Measurements from ENCODE around the gene NPM1.
"Not testable (repeated sequence)": the region's sequence is repeated elsewhere in the genome, so short reads cannot be mapped to it uniquely, and the experiment has no call there.

NPM1 gene

GRCh38 chr5:171386006-171386671, 1.5 kb upstream of the NPM1 start:
- DNase-seq = no peak

- peak; percentile 4 to 13 for DNase-seq
These were observed 746 bp upstream of the NPM1 start for GRCh38 chr5:171386861-171387344.

- DNase-seq = peak; percentile 77 to 90
These were observed 544 bp downstream of the NPM1 start for GRCh38 chr5:171387970-171388815.

GRCh38 chr5:171388816-171389168, 1.1 kb downstream of the NPM1 start:
- peak in 1 of 2 donors; percentile 1 for DNase-seq

GRCh38 chr5:171390883-171391677, 3.4 kb downstream of the NPM1 start:
- no peak for DNase-seq

GRCh38 chr5:171391996-171392577, 4.4 kb downstream of the NPM1 start:
- no peak for DNase-seq

- DNase-seq = no peak
These were observed 5.0 kb downstream of the NPM1 start for GRCh38 chr5:171392585-171393159.

GRCh38 chr5:171395042-171395441, 7.4 kb downstream of the NPM1 start:
- DNase-seq = no peak

- not testable (repeated sequence) for DNase-seq
These were observed 8.9 kb downstream of the NPM1 start for GRCh38 chr5:171396583-171396982.

- DNase-seq = no peak
These were observed 9.5 kb downstream of the NPM1 start for GRCh38 chr5:171397190-171397589.

- DNase-seq = no peak
These were observed 9.9 kb downstream of the NPM1 start for GRCh38 chr5:171397599-171397998.

- peak in 1 of 2 donors; percentile 21 for DNase-seq
These were observed 11.0 kb downstream of the NPM1 start for GRCh38 chr5:171398660-171399059.

- DNase-seq = no peak
These were observed 12.5 kb downstream of the NPM1 start for GRCh38 chr5:171400169-171400568.

- no peak for DNase-seq
These were observed 13.7 kb downstream of the NPM1 start for GRCh38 chr5:171401167-171401947.

- DNase-seq = not testable (repeated sequence)
These were observed 15.1 kb downstream of the NPM1 start for GRCh38 chr5:171402751-171403150.

- DNase-seq = no peak
These were observed 18.0 kb downstream of the NPM1 start for GRCh38 chr5:171405615-171406014.

GRCh38 chr5:171407234-171407633, 19.6 kb downstream of the NPM1 start:
- DNase-seq = no peak

- no peak for DNase-seq
These were observed 21.8 kb downstream of the NPM1 start for GRCh38 chr5:171409164-171410136.

- DNase-seq = no peak
These were observed 22.5 kb downstream of the NPM1 start for GRCh38 chr5:171410181-171410580.

GRCh38 chr5:171412186-171412585, 24.5 kb downstream of the NPM1 start:
- no peak for DNase-seq
